NOMO-1 treated with DMSO at 0.1 percent for 48 hours (cell line): Measurements from ENCODE around the gene FGD5.

ENCODE experiments used
- DNase-seq: peaks from one replicate; lab custom pipeline; 2025; ENCODE audit not compliant: unreplicated experiment; lab: John Stamatoyannopoulos, UW

Gene FGD5

DNA sequence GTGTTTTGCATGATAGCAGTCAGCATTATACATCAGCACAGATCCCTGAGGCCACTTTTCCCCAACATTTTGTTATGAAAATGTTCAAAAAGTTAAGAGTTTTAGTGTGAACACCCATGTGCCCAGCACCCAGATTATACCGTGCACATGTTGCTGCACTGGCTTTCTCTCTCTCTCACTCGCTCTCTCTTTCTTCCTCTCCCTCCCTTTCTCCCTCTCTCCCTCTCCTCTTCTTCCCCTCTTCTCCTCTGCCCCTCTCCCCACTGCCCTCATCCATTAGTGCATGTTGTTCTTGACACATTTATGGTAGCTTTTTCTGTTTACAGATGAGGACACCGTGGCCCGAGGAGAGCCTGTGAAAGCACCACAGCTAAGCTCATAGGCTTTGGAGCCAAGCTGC lies 7.3 kb downstream of the FGD5 start:
- DNase-seq = no peak

DNA sequence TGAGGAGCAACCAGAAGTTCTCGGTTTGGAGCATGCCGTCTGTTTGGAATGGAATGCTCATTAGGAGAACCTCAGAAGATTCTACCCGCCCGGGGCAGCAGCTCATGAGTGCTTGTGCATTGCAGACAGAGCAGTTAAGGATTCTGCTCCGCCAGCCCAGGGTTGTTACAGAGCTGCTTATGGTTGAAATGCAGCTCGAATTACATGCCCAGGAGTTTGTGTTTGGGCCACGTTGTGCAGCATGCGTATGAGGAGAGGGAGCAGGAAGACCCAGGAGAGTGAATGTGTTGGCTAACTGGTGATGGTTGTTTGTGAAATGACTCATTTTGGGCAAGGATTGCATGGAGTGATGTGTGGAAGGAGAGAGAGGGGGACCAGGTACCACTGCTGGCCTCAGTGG lies 9.0 kb downstream of the FGD5 start:
- DNase-seq = no peak

DNA sequence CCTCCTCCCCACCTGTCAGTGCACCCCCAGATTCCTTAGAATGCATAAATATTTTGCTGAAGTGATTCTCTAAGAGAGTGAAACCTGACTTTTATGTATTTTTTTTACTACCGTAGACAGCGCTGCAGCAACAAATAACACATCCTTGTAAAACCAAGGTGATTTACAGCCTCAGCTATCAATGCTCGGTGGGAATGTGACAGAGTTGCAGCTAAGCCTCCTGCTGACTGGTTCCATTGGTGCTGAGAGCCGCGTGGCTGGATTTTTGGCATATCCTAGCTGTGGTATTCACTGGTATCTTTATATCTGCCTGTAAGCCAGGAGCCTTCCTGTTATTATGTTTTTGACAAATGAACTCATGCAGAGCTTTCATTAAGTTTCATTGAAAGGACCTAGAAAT lies 11.0 kb downstream of the FGD5 start:
- DNase-seq = no peak

DNA sequence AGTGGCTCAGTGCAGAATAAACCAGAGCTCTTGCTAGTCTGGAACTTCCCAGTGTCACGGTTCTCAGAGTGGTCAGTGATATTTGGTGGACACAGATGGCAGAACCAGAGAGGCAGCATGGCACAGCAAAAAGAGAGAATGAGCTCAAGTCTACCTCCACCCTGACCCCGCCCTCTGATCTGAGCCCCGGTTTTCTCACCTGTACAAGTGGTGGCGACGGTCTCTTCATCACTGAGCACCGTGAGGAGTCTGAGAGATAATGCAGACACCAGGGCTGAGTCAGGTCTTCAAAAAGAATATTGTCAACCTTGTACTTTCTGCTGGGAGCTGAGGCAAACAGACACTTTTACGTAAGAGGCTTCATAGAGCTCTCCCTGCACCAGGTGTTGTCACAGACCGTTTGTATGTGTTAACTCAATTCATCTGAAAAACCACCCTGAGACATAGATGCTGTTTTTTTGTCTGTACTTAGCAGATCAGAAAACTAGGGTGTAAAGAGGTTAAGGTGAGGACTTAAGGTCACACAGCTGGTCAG lies 13.2 kb downstream of the FGD5 start:
- DNase-seq = no peak

DNA sequence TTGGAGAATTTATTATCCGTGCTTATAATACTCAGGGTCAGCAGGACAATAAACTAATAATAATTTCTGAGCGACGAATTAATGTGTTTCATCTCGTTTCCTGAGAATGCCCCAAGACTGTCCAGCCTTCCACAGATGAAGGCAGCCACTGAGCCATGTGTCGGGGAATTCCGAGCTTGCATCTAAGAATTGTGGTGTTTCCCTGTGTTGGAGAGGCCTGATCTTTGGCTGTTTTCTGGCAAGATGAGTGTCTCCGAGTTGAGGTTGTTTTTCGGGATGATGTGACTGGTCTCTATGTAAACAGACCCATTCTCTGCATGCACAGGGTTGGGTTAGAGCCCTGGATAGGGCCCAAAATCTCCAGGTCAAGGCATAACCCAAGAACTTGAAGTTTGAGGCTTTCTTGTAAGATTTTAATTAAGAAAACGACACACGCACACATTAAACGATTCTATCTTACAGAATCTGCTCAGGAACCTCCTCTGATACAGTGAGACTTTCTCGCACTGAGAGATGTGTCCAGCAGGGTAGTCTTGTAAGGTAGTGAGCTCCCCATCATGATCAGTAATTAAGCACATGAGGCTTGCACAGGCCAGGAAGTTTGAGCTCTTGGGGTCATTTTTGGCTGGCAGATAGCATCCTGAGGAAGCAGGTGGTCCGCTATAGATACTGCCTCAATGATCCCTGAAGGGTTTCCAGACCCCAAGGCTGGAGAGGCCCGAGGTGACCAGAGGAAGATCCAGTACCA lies 14.4 kb downstream of the FGD5 start:
- DNase-seq = no peak

DNA sequence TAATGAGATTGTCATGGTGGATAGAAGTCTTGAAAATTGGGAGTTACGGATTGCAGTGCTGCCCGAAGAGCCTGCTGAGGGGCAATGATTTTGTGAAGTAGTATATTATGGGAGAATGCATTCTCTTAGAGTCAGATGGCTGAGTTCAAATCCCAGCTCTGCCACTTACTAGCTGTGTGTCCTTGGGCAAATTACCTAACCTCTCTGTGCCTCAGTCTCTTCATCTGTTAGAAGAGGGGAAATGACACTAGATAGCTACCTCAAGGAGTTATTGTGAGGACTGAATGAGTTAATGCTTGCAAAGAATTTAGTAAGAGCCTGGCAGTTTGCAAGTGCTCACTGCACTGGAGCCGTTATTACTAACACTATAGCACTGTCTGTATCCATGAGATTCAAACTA lies 15.4 kb downstream of the FGD5 start:
- no peak for DNase-seq

DNA sequence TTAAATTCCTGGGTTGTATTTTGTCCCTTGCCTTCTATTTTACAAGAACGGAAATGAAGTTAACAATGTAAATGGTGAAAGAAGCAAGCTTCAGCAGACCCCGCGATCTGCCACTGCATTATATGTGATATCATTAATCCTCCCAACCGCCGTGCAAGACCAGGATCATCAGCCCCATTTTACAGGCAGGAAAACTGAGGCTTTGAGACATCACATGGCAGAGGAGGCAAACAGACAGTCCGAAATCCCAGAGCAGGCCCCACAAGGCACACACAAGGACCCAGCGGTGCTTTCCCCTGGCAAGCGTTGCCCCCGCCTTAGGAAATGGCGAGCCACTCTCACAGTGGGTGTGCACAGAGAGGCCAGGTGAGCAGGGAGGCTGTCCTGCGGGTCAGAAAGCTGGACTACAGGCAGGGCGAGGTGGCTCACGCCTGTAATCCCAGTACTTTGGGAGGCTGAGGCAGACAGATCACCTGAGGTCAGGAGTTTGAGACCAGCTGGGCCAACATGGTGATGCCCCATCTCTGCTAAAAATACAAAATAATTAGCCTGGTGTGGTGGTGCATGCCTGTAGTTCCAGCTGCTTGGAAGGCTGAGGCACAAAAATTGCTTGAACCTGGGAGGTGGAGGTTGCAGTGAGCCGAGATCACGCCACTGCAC lies 16.2 kb downstream of the FGD5 start:
- no peak for DNase-seq

DNA sequence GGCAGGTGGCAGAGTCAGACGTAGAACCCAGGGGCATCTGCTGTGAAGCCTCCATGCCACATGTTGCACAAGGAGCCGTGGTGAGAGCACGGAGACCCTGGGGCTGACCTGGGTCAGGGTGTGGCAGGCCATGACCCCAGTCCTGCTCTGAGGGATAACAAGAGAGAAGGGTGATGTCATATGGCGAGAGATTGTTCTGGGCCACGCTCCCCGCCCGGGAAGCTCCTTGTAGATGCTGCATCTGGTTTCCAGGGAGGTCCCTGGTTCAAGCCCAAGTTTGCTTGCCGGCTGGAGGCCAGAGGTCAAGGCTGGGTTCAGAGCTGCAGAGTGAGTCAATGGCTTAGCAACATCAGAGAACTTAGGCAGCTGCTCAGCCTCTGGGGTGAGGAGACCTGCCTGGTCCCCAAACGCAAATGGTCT lies 17.3 kb downstream of the FGD5 start:
- no peak for DNase-seq

DNA sequence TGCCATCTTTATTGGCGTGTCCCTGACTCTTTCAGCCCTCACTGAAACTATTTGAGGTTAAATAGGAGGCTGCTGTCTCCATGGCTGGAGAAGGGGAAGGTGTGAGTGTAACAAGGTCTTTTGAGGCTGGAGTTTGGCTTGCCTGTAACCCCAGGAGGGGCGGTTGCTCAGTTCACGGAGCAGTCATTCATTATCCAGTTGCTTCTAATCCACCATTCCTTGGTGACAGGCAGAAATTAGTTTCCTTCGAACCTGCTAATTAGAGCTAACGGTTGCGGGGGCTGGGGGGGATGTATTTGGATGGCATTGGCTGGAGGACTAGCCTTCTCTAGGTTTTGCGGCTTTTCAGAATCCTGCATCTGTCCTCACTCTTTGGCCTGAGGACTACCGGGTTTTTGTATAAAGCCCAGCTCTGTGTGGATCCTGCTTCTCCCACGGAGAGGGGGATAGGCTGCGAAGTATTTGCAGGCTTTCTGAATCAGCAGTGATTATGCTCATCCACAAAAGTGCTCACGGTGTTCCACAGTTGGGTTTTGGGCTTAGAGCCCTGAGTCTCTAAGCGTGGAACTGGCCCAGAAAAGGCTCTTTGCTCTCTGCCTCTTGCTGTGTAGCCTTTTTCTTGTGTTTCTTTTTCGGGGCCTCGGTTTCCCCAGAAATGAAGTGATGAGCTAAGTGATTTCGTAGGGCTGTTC lies 18.6 kb downstream of the FGD5 start:
- no peak for DNase-seq

DNA sequence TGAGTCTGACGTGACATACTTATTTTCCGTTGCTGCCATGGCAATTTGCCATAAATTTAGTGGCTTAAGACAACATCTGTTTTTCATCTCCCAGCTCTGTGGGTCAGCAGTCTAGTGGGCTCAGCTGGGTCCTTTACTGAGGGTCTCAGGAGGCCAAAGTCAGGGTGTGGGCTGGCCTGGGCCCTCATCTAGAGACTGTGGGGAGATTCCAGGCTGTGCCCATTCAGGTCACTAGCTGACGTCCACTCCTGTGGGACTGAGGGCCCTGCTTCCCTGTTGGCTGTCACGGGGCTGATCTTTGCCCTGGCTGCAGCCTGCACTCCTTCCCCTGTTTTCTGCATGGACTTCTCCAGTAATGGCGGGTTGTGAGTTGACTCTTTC lies 19.1 kb downstream of the FGD5 start:
- no peak for DNase-seq

DNA sequence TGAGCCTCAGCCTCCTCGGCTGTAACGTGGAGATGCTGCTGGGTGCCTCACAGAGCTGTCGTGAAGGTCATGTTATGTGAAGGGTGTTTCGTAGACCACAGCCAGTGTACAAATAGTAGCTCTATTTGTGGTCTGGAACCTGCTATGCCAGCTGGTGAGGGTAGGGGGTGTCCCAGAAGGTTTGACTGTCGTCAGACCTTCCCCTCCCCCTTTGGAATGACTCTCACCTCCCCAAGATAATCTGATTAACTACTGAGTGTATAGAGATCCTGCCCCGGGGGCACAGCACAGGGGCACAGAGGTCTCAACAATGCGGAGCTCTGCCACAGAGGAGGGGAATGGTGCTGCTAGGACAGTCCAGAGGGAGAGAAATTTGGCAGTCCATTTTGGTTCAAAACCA lies 20.5 kb downstream of the FGD5 start:
- no peak for DNase-seq

DNA sequence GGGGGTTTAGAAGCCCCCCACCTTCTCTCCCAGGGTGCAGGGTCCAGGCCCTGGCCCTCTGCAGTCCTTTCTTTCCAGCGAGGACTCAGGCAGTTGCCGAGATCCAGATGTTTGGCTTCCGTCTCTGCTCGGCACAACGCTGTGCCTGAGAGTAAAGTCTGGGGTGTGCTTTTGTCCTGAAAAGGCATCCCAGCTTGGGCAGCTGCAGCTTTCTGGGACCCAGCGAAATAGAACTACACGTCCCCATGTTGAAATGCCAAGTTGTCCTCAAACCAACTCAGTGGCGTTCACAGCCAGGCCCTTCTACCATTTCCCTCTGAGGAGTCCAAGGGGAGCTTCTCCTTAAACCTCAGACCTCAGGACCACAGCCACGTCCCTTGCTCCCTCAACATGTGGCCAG lies 23.1 kb downstream of the FGD5 start:
- no peak for DNase-seq

DNA sequence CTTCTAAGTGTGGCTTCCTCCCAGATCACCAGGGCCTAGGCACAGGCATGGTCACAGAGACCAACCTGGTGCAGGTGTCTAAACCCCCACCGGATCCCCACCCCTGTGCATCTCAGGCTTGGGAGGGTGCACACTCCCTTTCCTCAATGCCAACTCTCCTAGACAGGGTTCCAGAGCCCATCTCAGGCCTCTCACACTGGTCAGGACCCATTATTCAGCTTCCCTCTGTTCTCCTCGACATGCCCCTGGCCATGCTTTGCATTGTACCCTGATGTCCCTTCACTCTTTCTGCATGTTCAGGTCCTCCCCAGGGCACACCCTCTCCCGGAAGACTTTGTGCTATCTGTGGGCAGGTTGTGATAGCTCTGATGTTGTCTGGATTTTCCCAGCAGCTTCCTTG lies 23.5 kb downstream of the FGD5 start:
- no peak for DNase-seq

DNA sequence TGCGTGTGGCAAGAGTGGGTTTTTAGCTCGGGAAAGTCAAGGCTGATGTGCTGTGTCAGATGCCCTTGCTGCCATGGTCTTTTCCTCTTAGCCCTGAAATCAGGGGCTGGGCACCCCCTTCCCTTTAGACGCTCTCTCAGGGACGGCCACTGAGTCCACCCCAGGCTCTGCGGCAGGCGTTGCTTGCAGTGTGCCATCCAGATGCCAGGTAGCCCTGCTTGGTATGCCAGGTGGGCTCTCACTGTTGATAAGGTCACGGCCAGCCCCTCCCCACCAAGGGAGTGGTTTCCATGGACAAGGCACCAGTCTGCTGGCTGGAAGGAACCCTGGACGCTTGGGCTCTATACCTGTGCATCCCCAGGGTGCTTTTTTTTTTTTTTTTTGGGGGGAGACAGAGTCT lies 24.6 kb downstream of the FGD5 start:
- DNase-seq = no peak

DNA sequence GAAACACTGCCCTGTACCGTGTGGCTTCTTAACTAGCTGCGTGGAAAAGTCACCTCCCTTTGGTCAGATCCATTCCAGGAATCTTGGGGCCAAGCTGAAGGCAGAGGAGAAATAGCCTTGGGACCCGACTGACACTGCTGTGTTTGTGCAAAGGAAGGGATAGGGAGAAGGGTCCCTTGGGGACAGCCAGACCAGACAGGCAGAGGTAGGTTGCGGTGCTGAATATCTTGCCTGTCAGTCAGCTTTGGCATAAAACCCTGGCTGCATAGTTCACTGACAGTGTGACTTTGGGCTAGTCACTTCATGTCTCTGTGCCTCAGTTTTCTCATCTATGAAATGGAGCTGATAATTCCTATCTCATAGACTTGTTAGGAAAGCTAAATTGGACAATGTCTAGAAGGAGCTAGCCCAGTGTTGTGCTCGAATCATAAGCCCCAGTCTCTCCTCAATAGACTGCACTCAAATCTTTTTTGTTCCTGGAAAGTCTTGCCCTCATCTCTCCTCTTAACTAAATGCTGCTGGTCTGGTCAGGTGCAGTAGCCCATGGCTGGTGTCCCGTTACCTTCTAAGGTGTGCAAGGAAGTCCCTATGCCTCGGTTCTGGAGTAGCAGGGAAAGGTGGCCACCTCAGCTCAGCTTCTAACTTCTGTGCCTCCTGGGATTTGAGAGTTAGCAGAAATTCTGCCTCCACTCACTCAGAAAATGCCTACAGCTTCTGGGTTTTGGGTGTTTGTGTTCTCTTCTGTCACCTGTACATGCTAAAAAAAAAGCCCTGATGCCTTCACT lies 25.8 kb downstream of the FGD5 start:
- no peak for DNase-seq

DNA sequence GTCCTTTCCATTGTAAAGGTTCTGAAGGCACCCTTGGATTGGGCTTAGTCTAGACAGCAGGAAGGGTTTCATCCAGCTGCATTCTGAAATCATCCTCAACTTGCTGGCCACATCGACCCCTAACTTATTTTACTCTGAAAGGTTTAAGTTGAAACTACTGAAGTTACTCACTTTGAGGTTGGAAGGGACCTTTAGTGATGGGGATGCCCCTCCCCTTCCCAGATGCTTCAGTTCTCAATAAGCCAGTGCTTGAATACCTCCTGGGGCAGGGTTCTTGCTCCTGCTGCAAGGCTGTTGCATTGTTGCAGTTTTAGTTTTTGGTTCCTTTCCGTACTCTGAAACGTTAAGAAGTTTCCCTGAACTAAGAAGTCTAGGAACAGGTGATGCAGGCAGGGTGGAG lies 26.4 kb downstream of the FGD5 start:
- no peak for DNase-seq

DNA sequence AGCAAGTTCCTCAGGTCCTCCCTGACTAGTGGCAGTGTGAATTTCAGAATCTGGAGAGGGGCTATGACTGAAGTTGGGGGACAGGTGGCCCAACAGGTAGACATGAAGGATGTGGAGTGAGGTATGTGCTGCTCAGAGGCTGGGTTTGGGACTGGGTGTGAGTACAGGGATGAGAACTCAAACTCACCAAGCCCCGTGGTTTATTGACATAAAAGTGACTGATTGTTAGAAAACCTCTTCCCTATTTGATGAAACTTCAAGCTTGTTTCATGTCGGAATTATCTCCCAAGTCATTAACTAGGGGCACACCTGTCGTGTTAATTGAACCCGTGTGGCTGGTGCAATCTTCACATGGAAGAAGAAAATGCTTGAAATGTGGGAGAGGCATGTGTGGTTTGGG lies 27.1 kb downstream of the FGD5 start:
- DNase-seq = peak; percentile 4

DNA sequence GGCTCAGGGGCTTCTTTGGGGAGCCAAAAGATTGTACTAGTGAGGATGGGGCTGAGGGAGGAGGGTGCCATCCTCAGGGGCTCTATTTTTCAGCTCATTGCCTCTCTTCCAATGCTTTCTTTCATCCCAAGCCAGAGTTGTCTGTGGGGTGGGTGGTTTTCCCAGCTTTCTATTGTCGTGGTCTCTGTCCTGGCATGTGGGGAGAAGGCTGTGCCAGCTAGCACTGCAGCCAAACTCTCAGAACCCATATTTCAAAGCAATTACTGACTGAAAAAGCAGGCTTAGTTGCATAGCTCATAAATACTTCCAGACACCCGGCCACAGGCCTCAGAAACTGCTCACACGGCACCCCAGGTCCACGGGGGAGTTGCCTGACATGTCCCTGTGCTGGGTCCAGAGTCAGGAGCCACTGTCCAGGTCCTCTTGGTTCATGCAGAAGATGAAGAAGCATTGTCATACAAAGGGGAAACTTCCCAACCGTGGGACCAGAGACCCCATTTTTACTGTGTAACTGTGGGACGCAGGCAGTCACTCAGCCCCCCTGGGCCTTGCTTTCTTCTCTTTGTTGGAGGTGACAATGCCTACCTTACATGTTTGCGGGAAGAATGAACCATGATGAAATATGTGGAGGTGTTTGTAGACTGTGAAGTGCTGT lies 27.6 kb downstream of the FGD5 start:
- no peak for DNase-seq

DNA sequence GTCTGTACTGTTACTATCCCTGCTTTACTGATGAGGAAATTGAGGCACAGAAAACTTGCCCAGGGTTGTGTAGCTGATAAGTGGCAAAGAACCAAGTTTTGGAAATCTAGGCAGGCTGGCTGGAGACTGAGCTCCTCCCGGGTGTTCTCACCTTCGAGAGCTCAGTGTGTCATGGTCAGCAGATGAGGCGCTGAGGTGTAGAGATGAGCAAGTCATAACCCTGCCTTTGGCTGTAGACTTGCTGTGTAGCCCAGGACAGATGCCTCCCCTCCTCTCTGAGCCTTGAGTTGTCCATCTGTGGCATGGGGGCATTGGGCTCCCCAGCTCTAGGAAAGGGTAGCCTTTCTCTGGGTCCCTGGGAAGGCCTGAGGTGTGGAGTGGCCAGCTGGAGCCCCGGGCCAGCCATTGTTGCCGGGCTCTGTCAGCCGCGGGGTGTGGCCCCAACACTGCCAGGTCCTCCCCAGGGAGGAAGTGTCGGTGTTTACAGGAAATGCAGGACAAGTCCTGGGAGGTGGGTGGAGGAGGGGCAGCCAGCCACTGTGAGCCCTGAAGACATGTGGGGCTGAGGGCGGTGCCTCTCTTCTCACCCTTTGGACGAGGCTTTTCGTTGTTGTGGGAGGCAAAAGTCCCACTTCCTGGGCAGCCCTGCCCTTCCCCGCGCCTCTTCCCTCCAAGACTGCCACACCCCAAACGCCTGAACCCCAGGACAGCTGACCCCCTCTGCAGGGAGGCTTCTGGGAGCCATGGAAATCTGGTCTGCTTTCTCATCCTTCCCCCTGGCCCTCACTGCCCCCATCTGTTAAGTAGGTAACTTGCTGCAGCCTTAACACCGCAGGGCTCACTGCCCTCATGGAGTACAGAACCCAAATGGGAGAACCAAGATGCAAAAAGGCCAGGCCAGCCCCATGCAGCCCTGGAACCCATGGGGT lies 29.1 kb downstream of the FGD5 start:
- DNase-seq = no peak

DNA sequence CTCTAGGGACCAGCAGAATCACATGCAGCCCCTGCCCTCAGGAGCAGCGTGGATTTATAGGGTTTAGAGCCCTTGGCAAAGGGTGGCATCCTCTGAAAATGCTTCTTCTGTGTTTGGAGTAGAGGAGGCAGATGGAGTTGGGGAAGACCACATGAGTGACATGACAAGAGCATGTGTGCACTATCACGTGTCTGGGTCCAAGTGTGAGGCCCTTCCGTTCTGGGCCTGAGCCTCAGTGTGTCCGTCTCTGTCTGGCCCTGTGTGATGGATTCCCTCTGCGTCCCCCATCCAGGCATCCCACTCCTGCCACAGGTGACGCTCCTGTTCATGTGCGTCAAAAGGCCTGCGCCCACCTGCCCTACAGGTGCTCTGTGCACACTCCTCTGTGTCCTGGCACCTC lies 30.1 kb downstream of the FGD5 start:
- DNase-seq = no peak
